Renal pelvis (tissue), 4 donors: ENCODE data around the gene IQGAP1. TPM values are rescaled to one million over a fixed set of nuclear protein-coding genes. Genes with fewer than 3 reads are reported as not detected.

Source experiments
- DNase-seq: peaks from one replicate; pipeline ENCODE4 v3.0.0-alpha.2; 2013
- polyA plus RNA-seq, 3 donors: library from polyadenylated mRNA; unstranded; fragments of 120-200 nt; gene quantifications; one replicate each; pipeline ENCODE4 v1.2.1, GENCODE V29; 2013; ENCODE audit not compliant: insufficient read length in 3 of 3

IQGAP1 gene
- polyA plus RNA-seq, 3 donors: 127 to 186 (median 167) TPM

- DNase-seq: no peak
Measured at GRCh38 chr15:90427185-90427584, 39.1 kb downstream of the IQGAP1 start.

GRCh38 chr15:90432253-90432652 lies 44.2 kb downstream of the IQGAP1 start:
- no peak for DNase-seq

GRCh38 chr15:90435652-90436337 lies 47.8 kb downstream of the IQGAP1 start:
- no peak for DNase-seq

GRCh38 chr15:90436952-90437351 lies 48.9 kb downstream of the IQGAP1 start:
- no peak for DNase-seq

- no peak for DNase-seq
Measured at GRCh38 chr15:90437516-90437915, 49.5 kb downstream of the IQGAP1 start.

GRCh38 chr15:90439946-90440345 lies 51.9 kb downstream of the IQGAP1 start:
- DNase-seq: no peak

GRCh38 chr15:90441027-90441426 lies 53.0 kb downstream of the IQGAP1 start:
- no peak for DNase-seq

- no peak for DNase-seq
Measured at GRCh38 chr15:90442423-90442822, 54.4 kb downstream of the IQGAP1 start.

- DNase-seq: no peak
Measured at GRCh38 chr15:90449206-90449735, 61.2 kb downstream of the IQGAP1 start.

- no peak for DNase-seq
Measured at GRCh38 chr15:90451053-90451850, 63.2 kb downstream of the IQGAP1 start.

GRCh38 chr15:90456236-90456635 lies 68.2 kb downstream of the IQGAP1 start:
- DNase-seq: no peak

GRCh38 chr15:90458061-90458460 lies 70.0 kb downstream of the IQGAP1 start:
- DNase-seq: no peak

GRCh38 chr15:90459368-90459767 lies 71.3 kb downstream of the IQGAP1 start:
- no peak for DNase-seq

- DNase-seq: no peak
Measured at GRCh38 chr15:90460142-90460824, 72.2 kb downstream of the IQGAP1 start.

GRCh38 chr15:90463381-90463780 lies 75.3 kb downstream of the IQGAP1 start:
- no peak for DNase-seq

GRCh38 chr15:90465140-90465929 lies 77.3 kb downstream of the IQGAP1 start:
- DNase-seq: no peak

- no peak for DNase-seq
Measured at GRCh38 chr15:90465930-90466567, 78.0 kb downstream of the IQGAP1 start.

GRCh38 chr15:90469723-90470122 lies 81.7 kb downstream of the IQGAP1 start:
- no peak for DNase-seq

- no peak for DNase-seq
Measured at GRCh38 chr15:90470453-90470852, 82.4 kb downstream of the IQGAP1 start.

- no peak for DNase-seq
Measured at GRCh38 chr15:90471126-90471525, 83.1 kb downstream of the IQGAP1 start.

- no peak for DNase-seq
Measured at GRCh38 chr15:90471769-90472168, 83.7 kb downstream of the IQGAP1 start.
